ENCODE results near the gene ANGPTL8. TPM values are rescaled to one million over a fixed set of nuclear protein-coding genes. Genes with fewer than 3 reads are reported as not detected.

ANGPTL8 gene
- total and polyA plus RNA-seq, 7 donors, result 0.08 to 14.6 (median 0.48) TPM; not detected in 2

DNA sequence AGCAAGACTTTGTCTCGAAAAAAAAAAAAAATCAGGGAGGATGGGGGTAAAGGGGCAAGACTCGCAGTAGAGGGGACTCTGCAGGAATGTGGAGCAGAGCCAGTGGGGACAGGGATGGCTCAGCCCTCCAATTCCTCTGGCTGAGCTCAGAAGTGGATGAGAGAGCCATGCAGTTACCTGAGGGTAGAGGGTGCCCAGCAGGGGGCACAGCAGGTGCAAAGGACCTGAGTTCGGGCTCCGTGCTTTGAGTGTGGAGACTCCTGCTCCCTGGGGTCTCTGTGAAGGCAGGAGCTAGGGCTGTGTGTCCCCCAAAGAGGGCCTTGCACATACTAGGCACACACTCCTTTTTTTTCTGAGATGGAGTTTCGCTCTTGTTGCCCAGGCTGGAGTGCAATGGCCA, 15.2 kb downstream of the ANGPTL8 start:
- no peaks in the 10 kb centered on the region for H3K4me1 ChIP-seq
- peaks cover 2 to 22% of the 10 kb centered on the region in 2 donors for H3K36me3 ChIP-seq (ENCODE audit: insufficient read depth in 1 of 2, low read depth in 1 of 2)
- no peaks in the 10 kb centered on the region for H3K9me3 ChIP-seq
- ATAC-seq, result no peak
- 86 to 87% (median 87%) methylated on average over 5 of the region's 5 CpGs for WGBS, 3 donors
- no peak for TF ChIP-seq CTCF (IDR thresholded peaks at IDR 0.05)
- H3K27me3 ChIP-seq (ENCODE audit: insufficient read depth in 3 of 3, low read length in 2 of 3), result peaks cover 0 to 2% (median 0%) of the 10 kb centered on the region in 3 donors
- H3K27ac ChIP-seq, result peak overlapping the region; percentile 49
- DNase-seq, result no peak
- H3K4me3 ChIP-seq, result no peak overlapping the region
- intact Hi-C loops (cut with DNase I), result no loop called here

- WGBS, 3 donors, result 0 to 7% (median 3%) methylated on average over 7 of the region's 7 CpGs
- no peak for TF ChIP-seq CTCF (IDR thresholded peaks at IDR 0.05)
- H3K4me3 ChIP-seq, result no peak overlapping the region
- DNase-seq, result peak in 1 of 2 donors; percentile 64
- intact Hi-C loops (cut with DNase I), result no loop called here
- ATAC-seq, result peak in 1 of 4 donors; percentile 36
- peaks cover 0 to 13% of the 10 kb centered on the region in 2 donors for H3K36me3 ChIP-seq (ENCODE audit: insufficient read depth in 1 of 2, low read depth in 1 of 2)
- no peaks in the 10 kb centered on the region for H3K4me1 ChIP-seq
- no peaks in the 10 kb centered on the region for H3K9me3 ChIP-seq
- peak overlapping the region; percentile 41 for H3K27ac ChIP-seq
- peaks cover 0 to 7% (median 7%) of the 10 kb centered on the region in 3 donors for H3K27me3 ChIP-seq (ENCODE audit: insufficient read depth in 3 of 3, low read length in 2 of 3)
These were observed 16.8 kb downstream of the ANGPTL8 start for GRCh38 chr19:11256189-11256588.

- Histone ChIP-seq H3K36me3 (ENCODE audit: insufficient read depth in 1 of 2, low read depth in 1 of 2) (no peaks in the 10 kb centered on the region), H3K4me3 (no peak overlapping the region), H3K27ac (no peak overlapping the region), H3K4me1 (no peaks in the 10 kb centered on the region), H3K9me3 (no peaks in the 10 kb centered on the region), H3K27me3 (ENCODE audit: insufficient read depth in 3 of 3, low read length in 2 of 3) (peaks cover 0 to 12% (median 11%) of the 10 kb centered on the region in 3 donors)
- ATAC-seq (no peak), DNase-seq (no peak)
- no peak for TF ChIP-seq CTCF (IDR thresholded peaks at IDR 0.05)
- 89 to 98% (median 91%) methylated on average over 3 of the region's 3 CpGs for WGBS, 3 donors
- intact Hi-C loops (cut with DNase I), result no loop called here
These were observed 18.5 kb downstream of the ANGPTL8 start for GRCh38 chr19:11257846-11258380.

DNA sequence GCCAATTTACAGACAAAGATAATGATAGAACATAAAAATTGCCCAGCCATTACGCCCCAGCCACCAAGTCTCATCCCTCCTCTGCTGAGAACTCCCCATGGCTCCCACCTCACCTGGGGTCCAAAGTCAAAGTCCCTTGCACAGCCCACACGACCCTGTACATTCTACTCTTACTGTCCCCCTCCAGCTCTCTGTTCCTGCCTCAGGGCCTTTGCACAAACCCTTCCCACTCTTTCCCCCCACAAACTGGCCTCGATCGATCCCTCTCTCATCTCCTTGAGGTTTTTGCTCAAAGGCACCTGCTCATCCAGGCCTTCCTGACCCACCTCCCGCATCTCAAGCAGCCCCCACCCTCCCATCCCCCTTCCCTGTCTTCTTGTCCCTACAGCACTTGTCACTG, 21.6 kb downstream of the ANGPTL8 start:
- DNase-seq, result no peak

More for the DNA sequence above, 21.6 kb downstream of the ANGPTL8 start:
- WGBS, 3 donors, result 69 to 78% (median 78%) methylated on average over 5 of the region's 5 CpGs
- H3K9me3 ChIP-seq, result no peaks in the 10 kb centered on the region
- peaks cover 0 to 30% (median 12%) of the 10 kb centered on the region in 3 donors for H3K27me3 ChIP-seq (ENCODE audit: insufficient read depth in 3 of 3, low read length in 2 of 3)
- no peak overlapping the region for H3K27ac ChIP-seq
- no peaks in the 10 kb centered on the region for H3K36me3 ChIP-seq (ENCODE audit: insufficient read depth in 1 of 2, low read depth in 1 of 2)
- H3K4me3 ChIP-seq, result peak overlapping the region; percentile 70
- ATAC-seq, result no peak
- no peaks in the 10 kb centered on the region for H3K4me1 ChIP-seq
- no peak for TF ChIP-seq CTCF (IDR thresholded peaks at IDR 0.05)
- intact Hi-C loops (cut with DNase I), result no loop called here

Data from psoas muscle (tissue), 8 donors.